NCI-H1930 (cell line): ENCODE data around the gene CYP19A1.
"Not testable (repeated sequence)": the region's sequence is repeated elsewhere in the genome, so short reads cannot be mapped to it uniquely, and the experiment has no call there.

Experiments used
- DNase-seq, 2 experiments: peaks; one replicate each; lab custom pipeline; 2025; lab: John Stamatoyannopoulos, UW

The CYP19A1 gene

DNA sequence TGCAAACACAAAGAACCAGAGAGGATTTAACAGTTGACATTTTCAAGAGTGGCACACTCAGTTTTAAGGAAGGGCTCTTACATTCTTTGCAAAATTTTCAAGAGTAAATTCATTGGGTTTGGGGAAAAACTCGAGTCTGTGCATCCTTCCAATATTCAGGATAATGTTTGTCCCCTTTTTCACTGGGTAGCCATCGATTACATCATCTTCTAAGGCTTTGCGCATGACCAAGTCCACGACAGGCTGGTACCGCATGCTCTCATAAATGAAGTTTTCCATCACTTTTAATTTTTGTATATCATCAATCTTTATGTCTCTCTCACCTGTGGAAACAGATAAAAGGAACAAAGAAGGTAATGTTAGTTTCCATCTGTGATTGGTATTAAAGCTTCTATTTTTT, 126.2 kb downstream of the CYP19A1 start:
- DNase-seq = no peak

DNA sequence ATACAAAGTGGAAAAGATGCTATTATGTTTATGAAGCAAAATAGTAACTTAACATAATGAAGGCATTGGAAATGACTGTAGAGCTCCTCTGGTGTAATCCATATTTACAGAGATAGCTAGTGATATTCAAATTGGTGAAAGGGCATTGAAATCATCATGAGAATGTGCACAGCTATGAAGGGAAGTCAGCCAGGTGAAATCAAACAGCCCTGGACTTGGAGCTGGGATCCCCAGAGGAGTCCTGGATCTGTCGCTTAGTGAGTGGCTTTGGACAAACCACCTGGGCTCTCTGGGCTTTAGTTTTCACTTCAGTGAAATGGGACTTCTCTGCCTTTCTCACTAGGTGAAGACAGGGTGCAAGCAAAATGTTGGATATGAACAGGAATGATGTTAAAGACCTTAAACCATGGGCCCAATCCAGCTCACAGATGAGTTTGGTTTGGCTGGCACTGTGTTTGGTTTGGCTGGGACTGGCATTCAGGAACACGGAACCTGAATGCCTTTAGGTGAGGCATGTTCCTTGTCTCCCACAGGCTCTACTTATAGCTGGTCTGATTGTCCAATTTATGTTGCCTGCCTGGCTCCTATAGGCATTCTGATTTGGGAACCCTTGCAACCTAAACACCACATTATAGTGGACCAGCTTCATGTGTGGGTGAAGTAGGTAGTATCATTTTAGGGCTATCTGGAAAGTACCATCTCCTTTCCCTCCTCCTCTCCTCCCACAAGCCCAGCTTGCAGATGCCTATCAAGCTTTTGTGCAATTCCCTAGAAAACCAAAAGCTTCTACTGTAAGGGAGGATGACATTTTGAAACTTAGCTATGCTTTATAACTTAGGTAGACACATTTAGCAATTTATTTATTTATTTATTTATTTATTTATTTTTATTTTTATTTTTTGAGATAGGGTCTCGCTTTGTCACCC, 133.1 kb downstream of the CYP19A1 start:
- no peak for DNase-seq

DNA sequence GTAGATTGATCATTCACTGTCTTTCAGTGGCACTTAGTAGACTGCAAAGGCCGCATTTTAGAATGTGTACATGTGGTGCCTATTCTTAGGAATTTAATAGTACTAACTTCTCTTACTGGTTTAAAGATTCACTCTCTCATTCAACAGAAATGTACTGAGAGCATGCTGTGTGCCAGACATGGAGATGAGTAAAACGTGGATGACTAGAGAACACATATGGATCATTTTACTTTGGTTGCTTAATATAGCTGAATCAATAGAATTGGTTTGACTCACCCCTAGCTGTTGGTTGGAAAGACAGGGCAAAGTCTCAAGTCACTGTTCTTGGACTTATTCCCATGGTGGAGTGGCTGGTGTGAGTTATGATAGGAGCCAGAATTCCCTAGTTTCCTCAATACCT, 134.6 kb downstream of the CYP19A1 start:
- no peak for DNase-seq

DNA sequence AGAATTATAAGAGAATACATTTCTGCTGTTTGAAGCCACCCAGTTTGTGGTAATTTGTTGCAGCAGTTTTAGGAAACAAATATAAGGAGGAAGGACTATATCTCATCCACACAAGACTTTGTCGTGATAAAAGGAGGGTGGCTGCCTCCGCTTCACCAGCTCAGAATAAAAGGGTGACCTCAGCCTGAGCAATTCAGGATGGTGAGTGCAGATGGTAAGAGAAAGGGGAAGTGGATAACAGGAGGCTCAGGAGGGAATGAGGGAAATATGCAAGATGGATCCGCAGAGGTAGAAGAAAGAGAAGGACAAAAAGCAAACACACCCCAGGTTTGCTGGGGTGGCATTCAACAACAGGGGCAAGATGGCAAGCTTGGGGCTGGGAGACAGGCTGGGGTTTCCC, 135.6 kb downstream of the CYP19A1 start:
- DNase-seq = no peak

DNA sequence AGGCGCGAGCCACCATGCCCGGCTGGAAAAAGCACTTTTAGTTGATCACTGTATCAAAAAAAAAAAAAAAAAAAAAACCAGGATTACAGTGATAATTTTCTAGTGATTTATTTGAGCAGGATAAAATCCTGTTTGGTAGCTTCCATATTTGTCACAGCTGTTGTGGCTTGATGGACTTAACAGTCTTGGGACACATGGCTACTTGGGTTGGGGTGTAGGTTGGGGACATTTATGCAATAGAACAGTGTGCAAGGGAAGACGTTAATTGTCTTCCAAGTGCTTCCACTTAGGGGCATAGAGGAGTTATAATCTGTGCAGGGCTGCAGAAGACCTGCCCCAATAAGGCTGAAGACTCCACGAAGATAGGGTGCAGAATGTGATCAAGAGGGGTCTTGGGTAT, 136.8 kb downstream of the CYP19A1 start:
- DNase-seq = no peak

DNA sequence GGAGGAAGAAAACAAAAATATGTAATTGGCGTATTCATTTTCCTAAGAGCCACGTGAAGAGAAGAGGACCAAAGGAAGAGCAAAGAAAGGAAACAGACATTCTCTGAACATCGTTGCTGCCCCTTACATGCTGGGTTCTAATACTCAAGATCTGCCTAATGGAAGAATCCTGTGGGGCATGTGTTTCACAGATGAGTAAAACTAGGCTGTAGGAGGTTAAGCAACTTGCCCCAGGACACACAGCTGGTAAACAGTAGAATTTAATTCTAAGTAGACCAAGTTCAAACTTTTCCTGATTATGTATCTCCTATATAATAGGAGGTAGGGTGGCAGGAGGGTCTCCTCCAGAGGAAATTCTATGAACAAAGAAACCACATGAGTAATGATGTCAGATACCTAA, 137.6 kb downstream of the CYP19A1 start:
- no peak for DNase-seq

DNA sequence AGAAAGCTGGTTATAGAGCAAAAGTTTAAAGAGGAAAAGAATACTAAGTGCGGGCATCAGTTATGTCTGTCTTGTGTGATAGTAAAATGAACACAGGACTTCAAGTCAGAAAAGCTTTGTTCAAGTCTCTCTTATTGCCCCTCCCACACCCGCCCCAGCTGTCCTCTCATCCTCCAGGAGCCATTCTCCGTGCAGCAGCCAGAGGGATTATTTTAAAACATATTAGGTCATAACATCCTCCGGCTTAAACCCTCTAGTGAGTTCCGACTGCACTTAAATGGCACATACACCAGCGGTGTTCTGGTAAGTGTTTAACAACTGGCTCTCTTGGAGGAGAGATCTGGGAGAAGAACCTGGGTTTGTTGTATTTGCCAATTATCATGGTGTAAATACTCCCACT, 138.9 kb downstream of the CYP19A1 start:
- no peak for DNase-seq

DNA sequence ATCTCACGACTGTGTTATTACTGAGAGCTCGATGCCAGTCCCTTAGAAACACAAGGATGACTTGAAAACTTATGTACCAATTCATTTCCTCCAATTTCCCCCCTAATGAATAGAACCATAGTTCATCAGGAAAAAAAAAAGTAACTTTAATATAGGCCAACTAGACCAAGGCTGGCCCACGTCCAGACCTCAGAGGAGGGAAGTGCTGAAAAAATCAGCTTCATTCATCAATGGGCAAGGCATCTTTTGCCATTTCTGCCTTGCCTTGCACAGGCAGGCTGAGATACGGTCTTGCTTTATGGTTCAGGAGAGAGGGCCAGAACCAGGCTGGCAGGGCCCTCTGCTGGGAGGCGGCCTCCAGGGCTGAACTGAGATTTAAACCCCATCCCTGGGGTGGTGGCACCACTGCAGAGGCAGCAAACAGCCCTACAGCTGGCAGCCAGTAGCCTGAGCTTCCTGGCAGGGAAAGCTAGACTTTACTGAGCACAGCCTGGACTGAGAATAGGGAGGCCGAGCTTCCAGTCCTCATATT, 139.6 kb downstream of the CYP19A1 start:
- DNase-seq = no peak

DNA sequence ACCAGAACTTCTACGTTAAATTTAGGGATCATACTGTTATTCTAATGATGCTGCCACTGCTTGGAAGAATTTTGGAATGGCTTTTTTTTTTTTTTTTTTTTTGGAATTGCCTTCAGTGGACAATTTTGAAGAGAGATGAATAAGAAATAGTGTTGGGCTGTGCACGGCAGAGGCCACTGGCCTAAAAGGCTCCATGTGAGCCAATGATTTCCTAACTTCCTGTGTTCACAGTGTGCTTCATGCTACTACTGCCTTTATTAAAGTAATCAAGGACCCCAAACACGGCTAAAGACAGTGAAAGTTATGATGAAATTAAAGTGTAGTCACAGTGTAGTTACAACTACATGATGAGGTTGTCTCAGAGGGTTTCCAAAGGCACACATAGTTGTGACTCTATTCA, 142.9 kb downstream of the CYP19A1 start:
- no peak for DNase-seq

DNA sequence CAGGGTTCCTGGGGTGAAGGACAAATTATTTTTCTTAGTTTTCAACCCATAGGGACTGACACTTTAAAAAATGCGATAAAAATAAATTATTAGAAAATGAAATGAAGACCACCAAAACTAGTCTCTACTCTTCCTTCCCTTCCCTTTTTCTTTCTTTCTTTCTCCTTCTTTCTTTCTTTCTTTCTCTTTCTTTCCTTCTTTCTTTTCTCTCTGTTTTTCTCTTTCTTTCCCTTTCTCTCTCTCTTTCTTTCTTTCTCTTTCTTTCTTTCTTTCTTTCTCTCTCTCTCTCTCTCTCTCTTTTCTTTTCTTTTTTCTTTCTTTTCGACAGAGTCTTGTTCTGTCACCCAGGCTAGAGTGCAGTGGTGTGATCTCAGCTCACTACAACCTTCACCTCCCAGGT, 144.4 kb downstream of the CYP19A1 start:
- no peak for DNase-seq

DNA sequence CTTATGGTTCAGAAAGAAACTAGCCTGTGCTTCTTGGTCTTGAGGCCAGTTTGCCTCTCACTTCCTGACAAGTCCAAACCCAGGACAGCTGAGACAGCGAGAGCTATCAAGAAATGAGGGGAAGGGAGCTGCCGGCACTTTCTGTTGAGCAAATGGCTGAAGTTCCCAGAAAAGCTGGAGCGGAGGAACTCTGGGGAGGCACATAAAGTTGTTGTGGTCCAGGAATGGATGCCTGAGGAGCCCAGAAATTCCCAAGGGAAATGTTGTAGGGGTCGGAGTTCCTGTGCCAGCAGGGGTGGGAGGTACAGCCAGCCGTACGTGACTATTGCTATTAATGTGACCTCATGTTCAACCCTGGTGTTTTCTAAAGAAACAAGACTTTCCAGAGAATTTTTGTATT, 144.9 kb downstream of the CYP19A1 start:
- no peak for DNase-seq

DNA sequence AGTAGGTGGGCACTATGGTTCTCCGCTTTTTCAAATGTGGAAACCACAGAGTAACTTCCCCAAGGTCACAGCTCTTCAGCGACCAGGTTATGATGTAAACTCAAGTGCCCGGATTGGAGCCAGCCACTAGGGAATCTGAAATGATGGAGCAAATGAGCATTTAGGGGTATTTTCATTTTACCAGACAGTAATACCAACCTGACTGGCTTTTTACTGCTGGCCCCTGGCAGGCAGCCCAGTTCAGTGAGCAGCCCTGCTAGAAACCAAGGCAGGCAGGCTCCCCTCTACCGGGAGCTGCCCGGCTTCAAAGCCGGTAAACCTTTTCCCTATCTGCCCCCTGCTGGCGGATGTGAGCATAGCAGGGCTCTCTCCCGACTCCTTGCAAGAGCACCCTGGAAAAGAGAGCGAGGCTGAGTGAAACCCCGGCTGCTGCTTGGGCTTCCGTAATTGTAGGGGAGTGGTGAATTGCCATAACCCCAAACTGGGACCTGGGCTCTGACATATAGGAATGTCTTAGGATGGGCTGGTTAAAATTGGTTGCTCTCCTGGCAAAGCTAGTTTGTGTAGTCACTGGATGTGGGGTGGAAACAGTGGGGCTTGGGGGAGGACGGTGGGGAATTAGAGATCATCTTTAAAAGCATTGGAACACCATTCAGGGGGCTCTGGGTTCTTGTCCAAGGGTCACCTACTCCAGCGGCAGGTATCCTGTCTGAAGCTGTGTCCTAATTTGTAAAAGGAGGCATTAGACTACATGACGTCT, 145.7 kb downstream of the CYP19A1 start:
- peak; percentile 33 to 49 for DNase-seq

DNA sequence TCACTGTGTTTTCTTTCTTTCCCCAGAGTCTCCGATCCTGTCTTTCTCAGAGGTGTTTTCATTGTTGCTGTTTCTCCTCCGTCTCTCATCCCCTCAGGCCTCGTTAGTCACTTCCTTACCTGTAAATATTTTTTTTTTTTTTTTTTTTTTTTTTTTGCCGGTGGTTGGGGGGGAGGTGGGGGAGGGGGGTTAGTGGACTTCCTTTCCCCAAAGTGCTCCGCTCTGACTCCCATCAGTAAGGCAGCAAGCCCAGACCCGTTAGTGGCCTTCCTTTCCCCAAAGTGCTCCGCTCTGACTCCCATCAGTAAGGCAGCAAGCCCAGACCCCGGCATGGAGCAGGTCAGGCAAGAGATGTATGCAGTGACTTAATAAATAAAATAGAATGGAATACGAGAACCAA, 146.6 kb downstream of the CYP19A1 start:
- DNase-seq = no peak

DNA sequence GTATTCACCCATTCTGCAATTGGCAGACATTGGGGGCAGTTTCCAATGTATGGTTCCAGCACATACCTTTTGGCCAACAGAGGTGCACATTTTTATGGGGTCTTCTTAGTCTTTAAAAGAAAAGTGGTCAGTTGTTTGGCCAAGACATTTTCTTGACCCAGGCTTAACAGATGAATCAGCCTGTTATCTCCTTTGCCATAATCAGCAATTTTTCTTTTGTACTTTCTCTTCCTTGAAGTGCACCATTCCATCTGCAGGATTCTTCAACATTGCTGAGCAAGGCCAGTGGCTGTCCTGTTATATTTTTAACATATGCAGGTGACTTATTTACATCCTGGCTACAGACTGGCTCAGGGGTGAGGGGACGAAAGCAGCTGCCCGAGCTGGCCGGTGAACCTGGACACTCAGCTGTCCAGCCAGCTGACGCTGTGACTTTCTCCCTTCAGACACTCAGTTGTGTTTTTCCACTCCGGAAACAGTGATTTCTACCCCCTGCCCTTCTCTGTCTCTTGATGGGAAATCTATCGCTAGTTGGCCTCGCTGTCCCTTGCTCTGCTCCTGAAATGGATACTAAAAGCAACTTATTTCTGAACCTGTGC, 147.2 kb downstream of the CYP19A1 start:
- no peak for DNase-seq

DNA sequence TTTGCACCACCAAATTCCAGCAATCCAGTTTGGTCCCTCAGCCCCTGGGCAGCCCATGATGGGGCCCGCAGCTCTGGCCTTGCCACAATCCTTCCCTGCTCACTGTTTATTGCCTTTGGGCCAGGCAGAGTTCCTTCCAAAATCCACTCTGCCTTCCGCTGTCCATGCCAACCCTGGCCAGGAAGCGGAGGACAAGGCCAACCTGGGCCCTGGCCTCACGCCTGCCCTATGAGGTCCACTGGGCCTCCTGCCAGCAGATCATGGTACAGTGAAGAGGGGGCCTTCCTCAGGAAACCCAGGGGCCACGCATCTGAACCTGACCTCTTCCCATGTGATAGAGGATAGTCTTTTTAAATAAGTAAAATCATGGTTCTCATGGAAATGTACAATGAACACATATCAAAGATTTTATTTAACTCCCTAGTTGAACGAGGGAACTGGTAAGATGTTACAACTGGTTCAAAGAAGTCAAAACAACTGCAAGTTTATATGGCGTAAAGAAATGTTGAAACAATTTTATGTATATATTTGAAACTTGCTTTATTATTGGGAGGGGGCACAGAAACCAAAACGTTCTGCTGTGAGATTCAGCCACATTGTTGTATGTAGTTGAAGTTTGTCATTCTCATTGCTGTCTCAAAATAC, 147.8 kb downstream of the CYP19A1 start:
- DNase-seq = no peak

DNA sequence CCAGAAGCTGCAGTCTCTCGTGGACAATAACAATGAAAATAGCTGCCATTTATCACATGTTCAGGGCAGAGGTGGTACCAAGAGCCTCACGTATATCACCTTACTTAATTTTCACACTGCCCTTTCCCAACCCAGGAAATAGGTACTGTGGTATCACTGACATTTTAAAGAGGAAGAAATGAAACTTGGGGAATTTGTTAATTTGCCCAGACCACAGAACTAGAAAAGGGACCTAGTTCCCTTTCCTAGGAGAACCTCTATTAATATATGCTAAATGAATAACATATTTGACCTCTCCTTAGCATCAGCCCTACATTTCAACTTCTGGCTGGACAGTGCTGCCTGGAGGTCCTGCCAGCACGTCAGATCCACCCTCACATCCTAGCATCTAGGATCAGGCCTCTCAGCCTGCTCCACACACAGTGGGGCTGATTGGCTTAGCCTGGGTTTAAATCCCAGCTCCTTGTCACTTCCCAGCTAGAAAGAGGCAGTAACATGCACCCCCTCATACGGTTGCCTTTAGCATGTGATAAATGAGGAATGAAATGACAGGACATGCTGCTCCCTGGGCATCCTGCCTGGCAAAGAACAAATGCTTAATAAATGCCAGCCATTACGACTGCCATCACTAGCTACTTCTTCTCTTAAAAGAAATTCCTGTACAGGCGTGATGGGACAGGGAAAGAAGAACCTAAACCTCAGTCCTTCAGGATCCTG, 148.6 kb downstream of the CYP19A1 start:
- DNase-seq = no peak

DNA sequence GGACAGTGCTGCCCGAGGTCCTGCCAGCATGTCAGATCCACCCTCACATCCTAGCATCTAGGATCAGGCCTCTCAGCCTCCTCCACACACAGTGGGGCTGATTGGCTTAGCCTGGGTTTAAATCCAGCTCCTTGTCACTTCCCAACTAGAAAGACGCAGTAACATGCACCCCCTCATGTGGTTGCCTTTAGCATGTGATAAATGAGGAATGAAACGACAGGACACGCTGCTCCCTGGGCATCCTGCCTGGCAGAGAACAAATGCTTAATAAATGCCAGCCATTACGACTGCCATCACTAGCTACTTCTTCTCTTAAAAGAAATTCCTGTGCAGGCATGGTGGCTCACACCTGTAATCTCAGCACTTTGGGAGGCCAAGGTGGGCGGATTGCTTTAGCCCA, 149.6 kb downstream of the CYP19A1 start:
- not testable (repeated sequence) for DNase-seq

DNA sequence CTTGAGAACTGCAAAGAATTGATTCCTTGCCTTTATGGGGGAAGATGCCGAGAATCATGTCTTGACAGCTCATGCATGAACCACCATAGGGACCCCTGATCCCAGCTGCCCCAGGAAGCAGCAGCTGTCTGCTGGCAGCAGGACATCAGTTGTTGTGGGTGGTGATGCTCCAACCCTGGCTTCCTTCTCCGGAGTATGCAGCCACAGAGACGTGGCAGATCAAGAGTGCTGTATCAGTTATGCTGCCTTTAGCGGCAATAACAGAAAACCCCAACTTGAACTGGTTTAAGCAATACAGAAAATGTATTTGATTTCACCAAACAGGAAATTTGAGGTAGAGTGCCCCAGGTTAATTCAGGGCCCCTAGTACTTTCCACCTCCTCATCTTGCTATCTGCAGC, 151.5 kb downstream of the CYP19A1 start:
- no peak for DNase-seq

DNA sequence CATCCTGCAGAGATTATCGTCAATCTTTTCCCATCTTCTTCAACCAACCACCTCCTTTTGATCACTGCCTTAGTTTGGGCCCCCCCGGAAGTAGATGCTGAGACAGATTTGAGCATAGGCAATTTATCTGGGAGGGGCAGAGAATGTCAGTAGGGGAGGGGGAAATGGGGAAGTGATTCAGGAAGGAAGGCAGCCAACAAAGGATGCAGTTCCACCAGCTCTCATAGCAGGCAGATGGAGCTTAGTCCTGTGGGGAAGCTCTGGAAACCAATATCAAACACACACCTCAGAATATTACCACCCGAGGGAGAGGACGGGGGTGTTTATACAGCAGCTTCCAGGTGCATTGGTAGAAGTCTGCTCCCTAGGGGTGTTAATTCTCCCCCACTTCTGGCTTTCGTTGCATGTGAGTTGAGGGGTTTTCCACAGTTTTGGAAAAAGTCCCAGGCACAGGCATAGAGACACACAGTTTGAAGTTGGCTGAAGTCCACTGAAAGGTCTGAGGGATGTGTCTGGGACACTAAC, 152.2 kb downstream of the CYP19A1 start:
- no peak for DNase-seq

DNA sequence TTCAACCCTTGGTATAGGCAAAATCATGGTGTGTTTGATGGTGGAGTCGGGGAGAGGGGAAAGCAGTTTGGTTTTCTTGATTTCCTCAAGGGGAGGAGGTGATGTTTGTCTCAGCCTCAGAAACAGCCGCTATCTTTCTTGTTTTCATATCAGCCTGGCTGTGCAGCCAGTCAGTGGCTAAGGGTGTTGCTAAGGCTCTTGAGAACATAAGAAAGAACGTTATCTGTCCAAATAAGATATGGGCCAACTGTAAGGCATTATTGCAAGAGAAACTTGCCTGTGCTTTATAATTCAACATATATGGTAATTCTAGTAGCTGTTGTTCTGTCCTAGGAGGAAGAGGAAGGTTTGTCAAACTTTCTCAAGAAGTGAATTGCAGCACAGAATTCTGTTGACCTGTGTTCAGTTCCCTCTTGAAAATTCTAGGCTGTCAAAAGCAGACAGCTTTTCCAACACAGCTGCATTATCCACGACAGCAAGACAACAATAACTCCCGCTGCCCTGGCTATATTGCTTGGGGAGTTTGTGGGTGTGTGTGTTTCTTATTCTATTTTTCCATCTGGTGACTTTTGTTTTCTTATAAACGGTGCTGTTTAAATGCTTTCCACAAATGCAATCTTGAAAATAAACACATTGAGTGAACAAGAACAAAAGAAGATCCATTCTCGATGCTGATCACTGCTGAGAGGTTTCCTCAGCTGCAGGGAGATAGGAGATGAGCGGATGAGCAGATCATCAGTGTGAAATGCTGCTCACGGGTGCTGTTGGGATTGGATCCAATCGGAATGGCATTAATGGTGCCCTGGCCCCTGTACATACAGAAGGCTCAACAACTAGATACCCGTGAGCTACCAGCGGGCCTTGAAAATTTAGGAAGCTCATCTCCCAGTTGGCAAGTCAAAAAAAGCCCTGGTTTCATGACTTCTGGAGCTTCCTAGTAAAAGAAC, 152.9 kb downstream of the CYP19A1 start:
- no peak for DNase-seq
